HepG2 (cell line): ENCODE data around the gene CNOT8. TPM values are rescaled to one million over a fixed set of nuclear protein-coding genes. Genes with fewer than 3 reads are reported as not detected.
A peak's percentile ranks its signal among the peaks of the same experiment; 100 is the strongest.

Experiments used
- DNMT1 ChIP-seq: sonication (generic); formaldehyde crosslinking; IDR thresholded peaks from 2 replicates; pipeline ENCODE4 v1.5.1; 2020; ENCODE audit warnings: mild to moderate bottlenecking, missing genetic modification reagents
- HDAC1 ChIP-seq: sonication (generic); formaldehyde crosslinking; IDR thresholded peaks from 2 replicates; pipeline ENCODE4 v1.5.1; 2020; ENCODE audit warnings: mild to moderate bottlenecking, missing genetic modification reagents
- MXD3 ChIP-seq: IDR thresholded peaks from 2 replicates; pipeline ENCODE4 v1.6.1; 2016; ENCODE audit warnings: mild to moderate bottlenecking, missing biosample characterization, missing genetic modification reagents
- NFATC3 ChIP-seq: sonication (generic); formaldehyde crosslinking; IDR thresholded peaks from 2 replicates; pipeline ENCODE4 v1.5.1; 2020; ENCODE audit warnings: mild to moderate bottlenecking, missing genetic modification reagents
- PAF1 ChIP-seq: IDR thresholded peaks from 2 replicates; pipeline ENCODE4 v1.6.1; 2016; ENCODE audit warnings: missing genetic modification reagents, missing compliant biosample characterization
- POGZ ChIP-seq: sonication (generic); formaldehyde crosslinking; IDR thresholded peaks from 2 replicates; pipeline ENCODE4 v1.4.0; 2020; ENCODE audit warnings: mild to moderate bottlenecking, missing genetic modification reagents
- POLR2AphosphoS2 ChIP-seq: IDR thresholded peaks from 2 replicates; pipeline ENCODE4 v1.6.1; 2011; ENCODE audit warnings: low read depth, low read length, improper control_type of control experiment
- RXRB ChIP-seq: IDR thresholded peaks from 2 replicates; pipeline ENCODE4 v1.6.1; 2016; ENCODE audit warnings: borderline replicate concordance, missing genetic modification reagents, missing compliant biosample characterization
- TSC22D2 ChIP-seq: sonication (generic); formaldehyde crosslinking; IDR thresholded peaks from 2 replicates; pipeline ENCODE4 v1.5.1; 2020; ENCODE audit warnings: missing genetic modification reagents, mild to moderate bottlenecking, borderline replicate concordance
- ZBTB20 ChIP-seq: sonication (generic); formaldehyde crosslinking; IDR thresholded peaks from 2 replicates; pipeline ENCODE4 v1.8.1; 2023; ENCODE audit warnings: missing genetic modification reagents, low read depth, mild to moderate bottlenecking, borderline replicate concordance
- ZNF30 ChIP-seq: sonication (generic); formaldehyde crosslinking; IDR thresholded peaks from 2 replicates; pipeline ENCODE4 v1.5.0; 2020; ENCODE audit warnings: mild to moderate bottlenecking, missing genetic modification reagents
- ZNF605 ChIP-seq: sonication (generic); formaldehyde crosslinking; IDR thresholded peaks from 2 replicates; pipeline ENCODE4 v1.8.0; 2022; ENCODE audit warnings: mild to moderate bottlenecking, missing genetic modification reagents
- ZNF674 ChIP-seq: sonication (generic); formaldehyde crosslinking; IDR thresholded peaks from 2 replicates; pipeline ENCODE4 v1.5.0; 2020; ENCODE audit warnings: low read depth, mild to moderate bottlenecking, missing genetic modification reagents
- ZNF780A ChIP-seq: sonication (generic); formaldehyde crosslinking; IDR thresholded peaks from 2 replicates; pipeline ENCODE4 v1.8.0; 2022; ENCODE audit warnings: mild to moderate bottlenecking, missing genetic modification reagents, moderate library complexity
- ZSCAN31 ChIP-seq: sonication (generic); formaldehyde crosslinking; IDR thresholded peaks from 2 replicates; pipeline ENCODE4 v1.5.0; 2020; ENCODE audit warnings: low read depth, mild to moderate bottlenecking, missing genetic modification reagents
- polyA plus RNA-seq, 8 experiments: library from polyadenylated mRNA; depleted of rRNA in 3 of 8; stranded (reverse) in 7 of 8; unstranded in 1 of 8; fragments of >200 nt; fragmentation: Illumina TruSeq in 4 of 8; extraction: Trizol in 4 of 8; gene quantifications; 2 replicates each; pipeline versions ENCODE4 v1.2.1 to v1.2.3, GENCODE V29; 2011 to 2016; ENCODE audit warnings: low read depth in 4 of 8, missing spikeins in 1 of 8, mixed read lengths in 1 of 8; ENCODE audit not compliant: insufficient read depth in 1 of 8
- total RNA-seq, 5 experiments: library from RNA; depleted of rRNA; stranded (reverse); fragments of >200 nt; fragmentation: Illumina TruSeq; extraction: Trizol; gene quantifications; 2 replicates each; pipeline ENCODE4 v1.2.3, GENCODE V29; 2016; ENCODE audit warnings: low read depth in 1 of 5
- TF ChIP-seq, protein P1 (sequence below): sonication (generic); formaldehyde crosslinking; IDR thresholded peaks from 2 replicates; pipeline ENCODE4 v1.4.0; 2020; ENCODE audit warnings: missing genetic modification reagents
- TF ChIP-seq, protein P2 (sequence below): sonication (generic); formaldehyde crosslinking; IDR thresholded peaks from 2 replicates; pipeline ENCODE4 v1.5.0; 2020; ENCODE audit warnings: mild to moderate bottlenecking, missing genetic modification reagents, borderline replicate concordance
- TF ChIP-seq, protein P3 (sequence below): IDR thresholded peaks from 2 replicates; pipeline ENCODE4 v1.6.1; 2016; ENCODE audit warnings: missing genetic modification reagents, missing compliant biosample characterization
- TF ChIP-seq, protein P4 (sequence below): sonication (generic); formaldehyde crosslinking; IDR thresholded peaks from 2 replicates; pipeline ENCODE4 v1.4.0; 2020; ENCODE audit warnings: missing genetic modification reagents

The CNOT8 gene
- total and polyA plus RNA-seq, 2 of the 13 experiments (the other 11 are each of a cell fraction or from before 2014, with no cell fraction given) = 37.1 to 74.9 TPM

- TF ChIP-seq, protein P1, sequence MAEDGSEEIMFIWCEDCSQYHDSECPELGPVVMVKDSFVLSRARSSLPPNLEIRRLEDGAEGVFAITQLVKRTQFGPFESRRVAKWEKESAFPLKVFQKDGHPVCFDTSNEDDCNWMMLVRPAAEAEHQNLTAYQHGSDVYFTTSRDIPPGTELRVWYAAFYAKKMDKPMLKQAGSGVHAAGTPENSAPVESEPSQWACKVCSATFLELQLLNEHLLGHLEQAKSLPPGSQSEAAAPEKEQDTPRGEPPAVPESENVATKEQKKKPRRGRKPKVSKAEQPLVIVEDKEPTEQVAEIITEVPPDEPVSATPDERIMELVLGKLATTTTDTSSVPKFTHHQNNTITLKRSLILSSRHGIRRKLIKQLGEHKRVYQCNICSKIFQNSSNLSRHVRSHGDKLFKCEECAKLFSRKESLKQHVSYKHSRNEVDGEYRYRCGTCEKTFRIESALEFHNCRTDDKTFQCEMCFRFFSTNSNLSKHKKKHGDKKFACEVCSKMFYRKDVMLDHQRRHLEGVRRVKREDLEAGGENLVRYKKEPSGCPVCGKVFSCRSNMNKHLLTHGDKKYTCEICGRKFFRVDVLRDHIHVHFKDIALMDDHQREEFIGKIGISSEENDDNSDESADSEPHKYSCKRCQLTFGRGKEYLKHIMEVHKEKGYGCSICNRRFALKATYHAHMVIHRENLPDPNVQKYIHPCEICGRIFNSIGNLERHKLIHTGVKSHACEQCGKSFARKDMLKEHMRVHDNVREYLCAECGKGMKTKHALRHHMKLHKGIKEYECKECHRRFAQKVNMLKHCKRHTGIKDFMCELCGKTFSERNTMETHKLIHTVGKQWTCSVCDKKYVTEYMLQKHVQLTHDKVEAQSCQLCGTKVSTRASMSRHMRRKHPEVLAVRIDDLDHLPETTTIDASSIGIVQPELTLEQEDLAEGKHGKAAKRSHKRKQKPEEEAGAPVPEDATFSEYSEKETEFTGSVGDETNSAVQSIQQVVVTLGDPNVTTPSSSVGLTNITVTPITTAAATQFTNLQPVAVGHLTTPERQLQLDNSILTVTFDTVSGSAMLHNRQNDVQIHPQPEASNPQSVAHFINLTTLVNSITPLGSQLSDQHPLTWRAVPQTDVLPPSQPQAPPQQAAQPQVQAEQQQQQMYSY (CRISPR knock-in tag) = peak; percentile 58; the same call in 1 of the 2 replicates
- TF ChIP-seq, protein P2, sequence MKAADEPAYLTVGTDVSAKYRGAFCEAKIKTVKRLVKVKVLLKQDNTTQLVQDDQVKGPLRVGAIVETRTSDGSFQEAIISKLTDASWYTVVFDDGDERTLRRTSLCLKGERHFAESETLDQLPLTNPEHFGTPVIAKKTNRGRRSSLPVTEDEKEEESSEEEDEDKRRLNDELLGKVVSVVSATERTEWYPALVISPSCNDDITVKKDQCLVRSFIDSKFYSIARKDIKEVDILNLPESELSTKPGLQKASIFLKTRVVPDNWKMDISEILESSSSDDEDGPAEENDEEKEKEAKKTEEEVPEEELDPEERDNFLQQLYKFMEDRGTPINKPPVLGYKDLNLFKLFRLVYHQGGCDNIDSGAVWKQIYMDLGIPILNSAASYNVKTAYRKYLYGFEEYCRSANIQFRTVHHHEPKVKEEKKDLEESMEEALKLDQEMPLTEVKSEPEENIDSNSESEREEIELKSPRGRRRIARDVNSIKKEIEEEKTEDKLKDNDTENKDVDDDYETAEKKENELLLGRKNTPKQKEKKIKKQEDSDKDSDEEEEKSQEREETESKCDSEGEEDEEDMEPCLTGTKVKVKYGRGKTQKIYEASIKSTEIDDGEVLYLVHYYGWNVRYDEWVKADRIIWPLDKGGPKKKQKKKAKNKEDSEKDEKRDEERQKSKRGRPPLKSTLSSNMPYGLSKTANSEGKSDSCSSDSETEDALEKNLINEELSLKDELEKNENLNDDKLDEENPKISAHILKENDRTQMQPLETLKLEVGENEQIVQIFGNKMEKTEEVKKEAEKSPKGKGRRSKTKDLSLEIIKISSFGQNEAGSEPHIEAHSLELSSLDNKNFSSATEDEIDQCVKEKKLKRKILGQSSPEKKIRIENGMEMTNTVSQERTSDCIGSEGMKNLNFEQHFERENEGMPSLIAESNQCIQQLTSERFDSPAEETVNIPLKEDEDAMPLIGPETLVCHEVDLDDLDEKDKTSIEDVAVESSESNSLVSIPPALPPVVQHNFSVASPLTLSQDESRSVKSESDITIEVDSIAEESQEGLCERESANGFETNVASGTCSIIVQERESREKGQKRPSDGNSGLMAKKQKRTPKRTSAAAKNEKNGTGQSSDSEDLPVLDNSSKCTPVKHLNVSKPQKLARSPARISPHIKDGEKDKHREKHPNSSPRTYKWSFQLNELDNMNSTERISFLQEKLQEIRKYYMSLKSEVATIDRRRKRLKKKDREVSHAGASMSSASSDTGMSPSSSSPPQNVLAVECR = peak; percentile 82
- peak; percentile 28; the same call in 1 of the 2 replicates for TF ChIP-seq MXD3
- 0 out of 2 replicates have a peak, but pooled peaks have one; percentile 75 for TF ChIP-seq ZNF30
- TF ChIP-seq NFATC3 (CRISPR knock-in tag) = peak; percentile 68; the same call in 1 of the 2 replicates
- TF ChIP-seq, protein P3, sequence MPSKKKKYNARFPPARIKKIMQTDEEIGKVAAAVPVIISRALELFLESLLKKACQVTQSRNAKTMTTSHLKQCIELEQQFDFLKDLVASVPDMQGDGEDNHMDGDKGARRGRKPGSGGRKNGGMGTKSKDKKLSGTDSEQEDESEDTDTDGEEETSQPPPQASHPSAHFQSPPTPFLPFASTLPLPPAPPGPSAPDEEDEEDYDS (CRISPR knock-in tag) = peak; percentile 28
- TF ChIP-seq POLR2AphosphoS2 = no peak
- TF ChIP-seq ZNF674 (CRISPR knock-in tag) = 0 out of 2 replicates have a peak, but pooled peaks have one; percentile 36
- TF ChIP-seq PAF1 (CRISPR knock-in tag) = no peak
- TF ChIP-seq, protein P4, sequence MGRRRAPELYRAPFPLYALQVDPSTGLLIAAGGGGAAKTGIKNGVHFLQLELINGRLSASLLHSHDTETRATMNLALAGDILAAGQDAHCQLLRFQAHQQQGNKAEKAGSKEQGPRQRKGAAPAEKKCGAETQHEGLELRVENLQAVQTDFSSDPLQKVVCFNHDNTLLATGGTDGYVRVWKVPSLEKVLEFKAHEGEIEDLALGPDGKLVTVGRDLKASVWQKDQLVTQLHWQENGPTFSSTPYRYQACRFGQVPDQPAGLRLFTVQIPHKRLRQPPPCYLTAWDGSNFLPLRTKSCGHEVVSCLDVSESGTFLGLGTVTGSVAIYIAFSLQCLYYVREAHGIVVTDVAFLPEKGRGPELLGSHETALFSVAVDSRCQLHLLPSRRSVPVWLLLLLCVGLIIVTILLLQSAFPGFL (CRISPR knock-in tag) = no peak
- TF ChIP-seq ZNF780A (CRISPR knock-in tag) = no peak
- TF ChIP-seq ZBTB20 = peak; percentile 61; the same call in 1 of the 2 replicates
- TF ChIP-seq RXRB = no peak
- TF ChIP-seq ZSCAN31 (CRISPR knock-in tag) = no peak; the same call in none of the 2 replicates
- TF ChIP-seq HDAC1 (CRISPR knock-in tag) = peak; percentile 78
- TF ChIP-seq POGZ (CRISPR knock-in tag) = no peak
- TF ChIP-seq ZNF605 (CRISPR knock-in tag) = 0 out of 2 replicates have a peak, but pooled peaks have one; percentile 25
- no peak for TF ChIP-seq DNMT1 (CRISPR knock-in tag)
- TF ChIP-seq TSC22D2 = no peak
These were observed 714 bp upstream of the CNOT8 start (continued) for GRCh38 chr5:154857530-154858296.
